ENCODE results near the gene ZNF407.

ZNF407 gene

GRCh38 chr18:74662622-74663021, 65.0 kb downstream of the ZNF407 start:
- no peak for DNase-seq (ENCODE audit: low read depth)
- no peak for TF ChIP-seq CTCF (IDR thresholded peaks at IDR 0.05; ENCODE audit: low read depth, low read length, missing control alignments)
- no peak overlapping the region for H3K4me3 ChIP-seq (ENCODE audit: low read depth, low read length)

GRCh38 chr18:74665346-74665745, 67.7 kb downstream of the ZNF407 start:
- DNase-seq (ENCODE audit: low read depth): no peak
- no peak for TF ChIP-seq CTCF (IDR thresholded peaks at IDR 0.05; ENCODE audit: low read depth, low read length, missing control alignments)
- no peak overlapping the region for H3K4me3 ChIP-seq (ENCODE audit: low read depth, low read length)

GRCh38 chr18:74665905-74666304, 68.2 kb downstream of the ZNF407 start:
- no peak overlapping the region for H3K4me3 ChIP-seq (ENCODE audit: low read depth, low read length)
- no peak for TF ChIP-seq CTCF (IDR thresholded peaks at IDR 0.05; ENCODE audit: low read depth, low read length, missing control alignments)
- no peak for DNase-seq (ENCODE audit: low read depth)

- no peak overlapping the region for H3K4me3 ChIP-seq (ENCODE audit: low read depth, low read length)
- no peak for TF ChIP-seq CTCF (IDR thresholded peaks at IDR 0.05; ENCODE audit: low read depth, low read length, missing control alignments)
- DNase-seq (ENCODE audit: low read depth): no peak
Measured at GRCh38 chr18:74669136-74669798, 71.6 kb downstream of the ZNF407 start.

GRCh38 chr18:74672371-74672770, 74.7 kb downstream of the ZNF407 start:
- H3K4me3 ChIP-seq (ENCODE audit: low read depth, low read length): no peak overlapping the region
- DNase-seq (ENCODE audit: low read depth): no peak
- TF ChIP-seq CTCF (IDR thresholded peaks at IDR 0.05; ENCODE audit: low read depth, low read length, missing control alignments): no peak

GRCh38 chr18:74674487-74674886, 76.8 kb downstream of the ZNF407 start:
- no peak for TF ChIP-seq CTCF (IDR thresholded peaks at IDR 0.05; ENCODE audit: low read depth, low read length, missing control alignments)
- no peak overlapping the region for H3K4me3 ChIP-seq (ENCODE audit: low read depth, low read length)
- DNase-seq (ENCODE audit: low read depth): no peak

- TF ChIP-seq CTCF (IDR thresholded peaks at IDR 0.05; ENCODE audit: low read depth, low read length, missing control alignments): no peak
- H3K4me3 ChIP-seq (ENCODE audit: low read depth, low read length): no peak overlapping the region
- no peak for DNase-seq (ENCODE audit: low read depth)
Measured at GRCh38 chr18:74679006-74679678, 81.5 kb downstream of the ZNF407 start.
